Measurements from ENCODE around the gene CUL3. TPM values are rescaled to one million over a fixed set of nuclear protein-coding genes. Genes with fewer than 3 reads are reported as not detected.

Gene CUL3
- total RNA-seq, 4 donors from 2014 or later: 68.5 to 75.1 (median 70.8) TPM

DNA sequence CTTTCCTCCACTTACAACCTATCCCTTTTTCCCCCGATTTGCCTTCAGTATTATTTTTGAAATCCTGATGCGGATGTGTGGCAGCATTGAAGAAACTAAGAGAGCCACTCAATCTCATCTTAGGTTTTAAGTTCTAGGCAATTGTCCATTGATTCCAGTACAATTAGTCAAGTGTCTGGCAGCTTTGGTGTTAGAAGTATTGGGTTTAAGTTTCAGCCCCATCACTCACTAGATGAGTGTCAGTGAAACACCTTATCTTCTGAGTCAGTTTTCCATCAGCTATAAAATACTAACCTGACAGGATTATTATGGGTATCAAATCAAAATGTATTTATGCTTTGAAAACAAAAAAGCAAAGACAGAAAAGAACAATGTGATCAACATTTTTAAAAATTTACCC is 16.8 kb upstream of the CUL3 start:
- no peaks in the 10 kb centered on the region for H3K27me3 ChIP-seq
- H3K4me3 ChIP-seq: no peak overlapping the region
- no peaks in the 10 kb centered on the region for H3K9me3 ChIP-seq
- H3K4me1 ChIP-seq: no peaks in the 10 kb centered on the region
- H3K36me3 ChIP-seq: no peaks in the 10 kb centered on the region
- ATAC-seq: no peak
- TF ChIP-seq, protein P1, sequence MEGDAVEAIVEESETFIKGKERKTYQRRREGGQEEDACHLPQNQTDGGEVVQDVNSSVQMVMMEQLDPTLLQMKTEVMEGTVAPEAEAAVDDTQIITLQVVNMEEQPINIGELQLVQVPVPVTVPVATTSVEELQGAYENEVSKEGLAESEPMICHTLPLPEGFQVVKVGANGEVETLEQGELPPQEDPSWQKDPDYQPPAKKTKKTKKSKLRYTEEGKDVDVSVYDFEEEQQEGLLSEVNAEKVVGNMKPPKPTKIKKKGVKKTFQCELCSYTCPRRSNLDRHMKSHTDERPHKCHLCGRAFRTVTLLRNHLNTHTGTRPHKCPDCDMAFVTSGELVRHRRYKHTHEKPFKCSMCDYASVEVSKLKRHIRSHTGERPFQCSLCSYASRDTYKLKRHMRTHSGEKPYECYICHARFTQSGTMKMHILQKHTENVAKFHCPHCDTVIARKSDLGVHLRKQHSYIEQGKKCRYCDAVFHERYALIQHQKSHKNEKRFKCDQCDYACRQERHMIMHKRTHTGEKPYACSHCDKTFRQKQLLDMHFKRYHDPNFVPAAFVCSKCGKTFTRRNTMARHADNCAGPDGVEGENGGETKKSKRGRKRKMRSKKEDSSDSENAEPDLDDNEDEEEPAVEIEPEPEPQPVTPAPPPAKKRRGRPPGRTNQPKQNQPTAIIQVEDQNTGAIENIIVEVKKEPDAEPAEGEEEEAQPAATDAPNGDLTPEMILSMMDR (IDR thresholded peaks at IDR 0.05): no peak
- TF ChIP-seq POLR2A (IDR thresholded peaks at IDR 0.05) (no peak), EP300 (IDR thresholded peaks at IDR 0.05) (no peak), POLR2AphosphoS5 (IDR thresholded peaks at IDR 0.05) (no peak)
- H3K27ac ChIP-seq: no peak overlapping the region
- 78 to 80% methylated on average over 2 of the region's 2 CpGs for WGBS, 2 donors (ENCODE audit: low coverage in 1 of 2)

DNA sequence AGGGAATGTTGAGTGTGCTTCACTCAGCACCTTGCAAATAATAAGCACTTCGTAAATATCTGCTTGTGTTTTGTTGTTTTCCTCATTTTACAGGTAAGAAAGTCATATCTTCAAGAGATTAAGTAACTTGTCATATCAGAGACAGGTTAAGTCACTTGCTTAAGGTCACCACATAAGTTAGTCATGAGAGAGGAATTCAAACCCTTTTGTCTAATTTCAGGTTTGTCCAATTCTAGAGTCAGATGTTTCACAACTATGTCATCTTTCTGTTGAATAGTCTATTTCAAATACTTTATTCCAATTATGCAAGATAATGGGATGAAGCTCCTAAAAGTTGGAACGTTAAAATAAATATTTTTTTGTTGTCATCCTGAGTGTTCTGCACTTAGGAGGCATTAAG is 13.5 kb upstream of the CUL3 start:
- Histone ChIP-seq H3K36me3 (no peaks in the 10 kb centered on the region), H3K9me3 (no peaks in the 10 kb centered on the region), H3K27me3 (no peaks in the 10 kb centered on the region), H3K4me1 (no peaks in the 10 kb centered on the region), H3K27ac (no peak overlapping the region), H3K4me3 (no peak overlapping the region)
- 86 to 93% methylated on average over 2 of the region's 2 CpGs for WGBS, 2 donors (ENCODE audit: low coverage in 1 of 2)
- no peak for TF ChIP-seq POLR2A (IDR thresholded peaks at IDR 0.05)
- no peak for ATAC-seq

DNA sequence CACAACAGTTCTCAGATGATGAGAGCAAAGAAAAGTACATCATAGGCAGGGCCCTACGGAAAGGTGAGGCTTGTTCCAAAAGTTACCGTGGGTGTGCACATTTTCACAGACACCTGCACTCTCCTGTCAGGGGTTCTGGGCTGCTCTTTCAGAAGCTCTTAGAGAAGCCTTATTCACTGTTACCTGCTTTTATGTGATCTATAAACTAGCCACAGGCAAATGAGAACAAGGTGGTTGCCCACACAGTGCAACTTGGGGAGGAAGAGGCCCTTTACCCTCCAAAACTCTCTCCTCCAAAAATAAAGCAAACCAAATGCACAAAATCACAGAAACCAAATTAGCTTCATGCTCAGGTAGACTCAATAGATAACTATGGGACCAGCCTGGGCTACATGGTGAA is 11.1 kb upstream of the CUL3 start:
- H3K27me3 ChIP-seq: no peaks in the 10 kb centered on the region
- no peak overlapping the region for H3K27ac ChIP-seq
- ATAC-seq: no peak
- H3K36me3 ChIP-seq: no peaks in the 10 kb centered on the region
- TF ChIP-seq POLR2AphosphoS5 (IDR thresholded peaks at IDR 0.05) (no peak), POLR2A (IDR thresholded peaks at IDR 0.05) (no peak), EP300 (IDR thresholded peaks at IDR 0.05) (no peak)
- TF ChIP-seq, protein P1 (IDR thresholded peaks at IDR 0.05): no peak
- H3K9me3 ChIP-seq: no peaks in the 10 kb centered on the region
- H3K4me3 ChIP-seq: no peak overlapping the region
- H3K4me1 ChIP-seq: no peaks in the 10 kb centered on the region
- 94 to 100% methylated on average over 1 to 2 of the region's 2 CpGs for WGBS, 2 donors (ENCODE audit: low coverage in 1 of 2)

DNA sequence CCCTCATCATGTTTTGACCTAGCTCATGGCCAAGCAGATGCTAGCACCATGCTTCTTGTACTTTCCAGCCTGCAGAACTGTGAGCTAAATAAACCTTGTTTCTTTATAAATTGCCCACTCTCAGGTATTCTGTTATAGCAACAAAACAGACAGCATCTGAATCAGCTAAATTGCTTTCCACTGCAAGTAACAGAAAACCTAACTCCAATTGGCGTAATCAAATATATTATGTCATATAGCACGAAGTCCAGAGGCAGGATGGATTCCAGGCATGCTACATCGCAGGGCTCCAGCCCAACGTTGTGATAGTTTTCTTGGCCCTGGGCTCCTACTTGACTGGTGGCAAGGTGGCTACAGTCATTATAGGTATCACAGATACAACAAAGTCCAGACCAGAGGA is 10.4 kb upstream of the CUL3 start:
- no peaks in the 10 kb centered on the region for H3K27me3 ChIP-seq
- WGBS, 2 donors (ENCODE audit: low coverage in 1 of 2): 36 to 55% methylated on average over 4 of the region's 4 CpGs

DNA sequence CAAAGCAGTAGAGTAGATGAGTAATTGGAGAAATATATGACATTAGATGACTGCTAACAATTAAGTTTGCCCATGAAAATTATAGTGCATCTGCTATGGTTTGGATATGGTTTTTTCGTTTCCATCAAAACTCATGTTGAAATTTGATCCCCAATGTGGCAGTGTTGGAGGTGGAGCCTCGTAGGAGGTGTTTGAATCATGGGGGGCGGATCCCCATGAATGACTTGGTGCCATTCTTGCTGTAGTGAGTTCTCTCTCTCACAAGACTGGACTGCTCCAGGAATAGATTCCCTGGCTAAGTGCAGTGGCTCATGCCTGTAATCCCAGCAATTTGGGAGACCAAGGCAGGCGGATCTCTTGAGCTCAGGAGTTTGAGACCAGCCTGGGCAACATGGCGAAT is 9.7 kb upstream of the CUL3 start:
- Histone ChIP-seq H3K36me3 (no peaks in the 10 kb centered on the region), H3K4me1 (no peaks in the 10 kb centered on the region), H3K27me3 (no peaks in the 10 kb centered on the region), H3K27ac (no peak overlapping the region), H3K9me3 (no peaks in the 10 kb centered on the region), H3K4me3 (no peak overlapping the region)
- ATAC-seq: no peak
- no peak for TF ChIP-seq EP300 (IDR thresholded peaks at IDR 0.05)
- TF ChIP-seq POLR2A (IDR thresholded peaks at IDR 0.05): no peak
- TF ChIP-seq, protein P1 (IDR thresholded peaks at IDR 0.05): no peak
- no peak for TF ChIP-seq POLR2AphosphoS5 (IDR thresholded peaks at IDR 0.05)
- WGBS, 2 donors (ENCODE audit: low coverage in 1 of 2): 86 to 89% methylated on average over 3 to 5 of the region's 5 CpGs

More for the DNA sequence above, 10.4 kb upstream of the CUL3 start:
- Histone ChIP-seq H3K36me3 (no peaks in the 10 kb centered on the region), H3K4me1 (no peaks in the 10 kb centered on the region), H3K4me3 (no peak overlapping the region), H3K27ac (no peak overlapping the region), H3K9me3 (no peaks in the 10 kb centered on the region)
- ATAC-seq: no peak
- TF ChIP-seq, protein P1 (IDR thresholded peaks at IDR 0.05): no peak
- TF ChIP-seq EP300 (IDR thresholded peaks at IDR 0.05): no peak
- no peak for TF ChIP-seq POLR2A (IDR thresholded peaks at IDR 0.05)
- no peak for TF ChIP-seq POLR2AphosphoS5 (IDR thresholded peaks at IDR 0.05)

All from gastroesophageal sphincter (tissue), 4 donors.